ENCODE measurements around the gene BRME1. TPM values are rescaled to one million over a fixed set of nuclear protein-coding genes. Genes with fewer than 3 reads are reported as not detected.

BRME1 gene
- polyA plus RNA-seq, 1 experiment, result 0.12 TPM

DNA sequence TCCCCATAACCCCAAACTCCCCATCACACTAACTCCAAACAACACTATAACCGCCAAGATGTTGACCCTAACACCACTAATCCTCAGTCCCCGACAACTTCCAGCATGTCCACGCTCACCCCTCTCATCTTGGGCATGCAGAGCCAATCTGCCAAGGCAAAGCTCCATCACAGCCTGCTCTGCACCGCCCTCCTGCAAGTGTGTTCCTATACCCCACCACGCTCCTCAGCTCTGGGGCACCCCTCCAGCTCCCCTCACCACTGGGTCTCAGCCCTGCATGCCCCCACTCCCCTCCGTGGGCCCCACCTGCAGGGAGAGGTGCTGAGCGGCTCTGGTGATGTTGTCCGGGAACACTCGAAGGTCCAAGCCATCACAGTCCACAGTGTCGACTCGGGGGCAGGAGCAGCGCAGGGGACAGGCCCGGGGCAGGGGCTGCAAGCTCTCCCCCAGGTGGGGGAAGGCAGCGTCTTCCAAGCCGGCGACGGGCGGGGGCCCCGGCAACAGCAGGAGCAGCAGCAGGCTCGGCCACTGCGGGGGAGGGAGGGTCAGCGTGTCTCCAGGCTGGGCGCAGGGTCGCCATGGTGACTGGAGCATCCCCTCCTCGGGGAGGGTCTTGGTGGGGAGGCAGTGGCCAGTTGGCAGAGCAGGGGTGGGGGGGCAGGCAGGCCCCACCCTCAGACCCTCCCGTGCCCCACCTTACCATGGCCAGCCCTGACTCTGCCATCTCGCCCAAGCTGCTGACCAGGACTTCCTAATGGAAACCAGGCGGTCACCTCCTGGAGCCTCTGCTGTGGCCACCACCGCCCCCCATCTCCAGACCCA, 31.8 kb upstream of the BRME1 start:
- H3K4me3 ChIP-seq (ENCODE audit: low read depth, low read length), result peak overlapping the region; percentile 47
- no peaks in the 10 kb centered on the region for H3K9me3 ChIP-seq (ENCODE audit: control insufficient read depth, insufficient read depth, low read length)
- no peaks in the 10 kb centered on the region for H3K27me3 ChIP-seq (ENCODE audit: control insufficient read depth, insufficient read depth, low read length)
- DNase-seq (ENCODE audit: low read depth, low spot score), result no peak
- TF ChIP-seq, protein P1, sequence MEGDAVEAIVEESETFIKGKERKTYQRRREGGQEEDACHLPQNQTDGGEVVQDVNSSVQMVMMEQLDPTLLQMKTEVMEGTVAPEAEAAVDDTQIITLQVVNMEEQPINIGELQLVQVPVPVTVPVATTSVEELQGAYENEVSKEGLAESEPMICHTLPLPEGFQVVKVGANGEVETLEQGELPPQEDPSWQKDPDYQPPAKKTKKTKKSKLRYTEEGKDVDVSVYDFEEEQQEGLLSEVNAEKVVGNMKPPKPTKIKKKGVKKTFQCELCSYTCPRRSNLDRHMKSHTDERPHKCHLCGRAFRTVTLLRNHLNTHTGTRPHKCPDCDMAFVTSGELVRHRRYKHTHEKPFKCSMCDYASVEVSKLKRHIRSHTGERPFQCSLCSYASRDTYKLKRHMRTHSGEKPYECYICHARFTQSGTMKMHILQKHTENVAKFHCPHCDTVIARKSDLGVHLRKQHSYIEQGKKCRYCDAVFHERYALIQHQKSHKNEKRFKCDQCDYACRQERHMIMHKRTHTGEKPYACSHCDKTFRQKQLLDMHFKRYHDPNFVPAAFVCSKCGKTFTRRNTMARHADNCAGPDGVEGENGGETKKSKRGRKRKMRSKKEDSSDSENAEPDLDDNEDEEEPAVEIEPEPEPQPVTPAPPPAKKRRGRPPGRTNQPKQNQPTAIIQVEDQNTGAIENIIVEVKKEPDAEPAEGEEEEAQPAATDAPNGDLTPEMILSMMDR (IDR thresholded peaks at IDR 0.05; ENCODE audit: low read depth, low read length), result no peak
- ChIA-PET CTCF (interaction anchor here (0.7 kb wide), 1 partner anchor 59 kb away, joined by 3 read pairs; no protein-coding TSS in a partner anchor), POLR2A (interaction anchor here (0.8 to 0.9 kb wide), 3 partner anchors 9 to 32 kb away, joined by 3 to 4 read pairs (median 4); partner anchors contain the start of genes BRME1 and CC2D1A)
- H3K27ac ChIP-seq (ENCODE audit: low read depth, low read length), result no peak overlapping the region

DNA sequence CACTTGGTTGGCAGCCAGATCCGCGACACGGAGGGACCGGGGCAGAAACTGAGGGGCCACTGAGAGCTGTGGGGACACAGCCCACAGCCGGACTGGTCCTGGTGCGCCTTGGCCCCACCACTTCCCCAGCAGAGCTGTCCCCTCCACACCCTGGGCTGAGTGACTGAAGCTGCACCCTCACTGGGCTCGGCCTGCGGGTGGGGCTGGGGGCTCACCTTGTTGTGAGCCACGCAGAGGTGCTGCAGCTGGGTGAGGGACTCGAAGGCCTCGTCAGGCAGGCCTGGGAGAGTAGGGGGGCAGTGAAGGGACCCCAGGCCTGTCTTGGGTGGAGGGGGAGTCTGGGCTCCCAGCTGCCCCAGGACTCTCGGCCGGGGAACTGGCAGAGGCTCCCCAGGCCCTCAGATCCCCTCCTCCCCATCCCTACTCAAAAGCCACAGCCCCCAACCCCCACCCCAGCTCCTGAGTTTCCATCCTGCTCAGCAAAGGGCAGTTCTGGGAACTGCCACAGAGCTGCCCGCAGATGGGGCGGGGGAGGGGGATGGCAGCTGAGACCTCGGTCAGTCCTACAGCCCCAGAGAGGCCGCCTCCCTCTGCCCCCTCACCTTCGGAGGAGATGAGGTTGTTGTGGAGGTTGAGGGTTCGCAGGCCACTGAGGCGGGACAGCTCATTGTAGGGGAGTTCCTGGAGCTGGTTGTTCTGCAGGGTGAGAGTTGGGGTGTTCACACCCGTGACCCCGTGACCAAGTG, 30.0 kb upstream of the BRME1 start:
- H3K4me3 ChIP-seq (ENCODE audit: low read depth, low read length), result no peak overlapping the region
- no peak for DNase-seq (ENCODE audit: low read depth, low spot score)

DNA sequence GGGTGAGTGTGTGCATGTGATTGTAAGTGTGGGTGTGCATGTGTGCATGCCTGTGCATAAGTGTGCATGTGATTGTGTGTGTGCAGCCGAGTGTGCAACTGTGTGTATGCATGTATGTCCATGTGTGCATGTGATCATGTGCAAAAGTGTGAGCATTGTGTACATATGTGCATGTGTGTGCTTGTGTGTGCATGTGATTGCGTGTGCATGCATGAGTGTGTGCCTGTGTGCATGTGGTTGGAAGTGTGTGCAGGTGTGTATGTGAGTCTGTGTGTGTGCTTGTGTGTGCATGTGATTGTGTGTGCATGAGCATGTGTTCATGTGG, 28.8 kb upstream of the BRME1 start:
- POLR2A ChIA-PET, result no interaction called here
- TF ChIP-seq, protein P1 (IDR thresholded peaks at IDR 0.05; ENCODE audit: low read depth, low read length), result no peak
- Histone ChIP-seq H3K4me3 (ENCODE audit: low read depth, low read length) (no peak overlapping the region), H3K9me3 (ENCODE audit: control insufficient read depth, insufficient read depth, low read length) (no peaks in the 10 kb centered on the region; the same call in 1 of the 2 replicates), H3K27me3 (ENCODE audit: control insufficient read depth, insufficient read depth, low read length) (no peaks in the 10 kb centered on the region), H3K27ac (ENCODE audit: low read depth, low read length) (no peak overlapping the region)
- CTCF ChIA-PET, result no interaction called here
- DNase-seq (ENCODE audit: low read depth, low spot score), result no peak

More for the DNA sequence above, 30.0 kb upstream of the BRME1 start:
- ChIA-PET POLR2A (interaction anchor here (0.6 kb wide), 1 partner anchor 19 kb away, joined by 3 read pairs; no protein-coding TSS in a partner anchor), CTCF (no interaction called here)
- TF ChIP-seq, protein P1 (IDR thresholded peaks at IDR 0.05; ENCODE audit: low read depth, low read length), result no peak
- H3K27ac ChIP-seq (ENCODE audit: low read depth, low read length), result no peak overlapping the region
- no peaks in the 10 kb centered on the region for H3K27me3 ChIP-seq (ENCODE audit: control insufficient read depth, insufficient read depth, low read length)
- H3K9me3 ChIP-seq (ENCODE audit: control insufficient read depth, insufficient read depth, low read length), result no peaks in the 10 kb centered on the region; the same call in 1 of the 2 replicates

DNA sequence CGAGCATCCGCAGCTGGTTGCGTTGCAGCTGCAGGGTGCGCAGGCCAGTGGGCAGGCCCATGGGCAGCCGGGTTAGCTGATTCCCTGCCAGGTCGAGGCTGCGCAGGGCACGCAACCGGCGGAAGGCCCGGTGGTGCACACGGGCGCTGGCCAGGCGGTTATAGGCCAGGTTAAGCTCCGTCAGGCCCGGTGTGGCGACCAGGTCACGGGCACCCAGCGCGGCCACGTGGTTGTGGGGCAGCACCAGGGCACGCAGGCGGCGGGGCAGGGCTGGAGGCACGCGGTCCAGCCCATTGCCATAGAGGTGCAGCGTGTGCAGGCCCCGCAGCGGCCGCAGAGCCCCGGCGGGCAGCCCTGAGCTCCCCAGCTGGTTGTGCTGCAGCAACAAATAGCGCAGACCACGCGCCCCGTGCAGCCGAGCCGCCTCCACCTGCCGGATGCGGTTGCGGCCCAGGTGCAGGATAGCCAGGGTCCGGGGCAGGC, 27.0 kb upstream of the BRME1 start:
- POLR2A ChIA-PET, result interaction anchor here (1.3 kb wide), 1 partner anchor 20 kb away, joined by 5 read pairs; no protein-coding TSS in a partner anchor
- CTCF ChIA-PET, result no interaction called here
- no peaks in the 10 kb centered on the region; the same call in 1 of the 2 replicates for H3K9me3 ChIP-seq (ENCODE audit: control insufficient read depth, insufficient read depth, low read length)
- no peak overlapping the region for H3K4me3 ChIP-seq (ENCODE audit: low read depth, low read length)
- TF ChIP-seq, protein P1 (IDR thresholded peaks at IDR 0.05; ENCODE audit: low read depth, low read length), result no peak
- DNase-seq (ENCODE audit: low read depth, low spot score), result no peak
- H3K27me3 ChIP-seq (ENCODE audit: control insufficient read depth, insufficient read depth, low read length), result no peaks in the 10 kb centered on the region
- no peak overlapping the region for H3K27ac ChIP-seq (ENCODE audit: low read depth, low read length)

Data from AG04450 (cell line).